Stimulated activated CD4-positive, alpha-beta T cell treated with anti-CD3 and anti-CD28 coated beads, TNF-alpha, amount 100 ng/mL, for 4 hours (primary cell): Measurements from ENCODE around the gene ASXL1.

ENCODE experiments used
- DNase-seq, 3 experiments: peaks; one replicate each; pipeline ENCODE4 v3.0.0-alpha.2; 2020; ENCODE audit warnings: low read depth in 3 of 3

Gene ASXL1

GRCh38 chr20:32480371-32481241 is 122.5 kb downstream of the ASXL1 start:
- DNase-seq = no peak

- DNase-seq = no peak
Observed at GRCh38 chr20:32481311-32482142, 123.4 kb downstream of the ASXL1 start.

- DNase-seq = no peak
Observed at GRCh38 chr20:32482143-32482441, 124.0 kb downstream of the ASXL1 start.

- no peak for DNase-seq
Observed at GRCh38 chr20:32482442-32483261, 124.5 kb downstream of the ASXL1 start.

GRCh38 chr20:32483351-32484224 is 125.5 kb downstream of the ASXL1 start:
- DNase-seq = peak; percentile 40 to 50 (median 48)

- DNase-seq = peak in 1 of 3 experiments; percentile 16
Observed at GRCh38 chr20:32484225-32484957, 126.3 kb downstream of the ASXL1 start.

GRCh38 chr20:32484958-32485769 is 127.0 kb downstream of the ASXL1 start:
- peak in 2 of 3 experiments; percentile 64 to 75 for DNase-seq

GRCh38 chr20:32485770-32486478 is 127.8 kb downstream of the ASXL1 start:
- no peak for DNase-seq

- DNase-seq = no peak
Observed at GRCh38 chr20:32487381-32487780, 129.2 kb downstream of the ASXL1 start.

- DNase-seq = no peak
Observed at GRCh38 chr20:32488066-32488838, 130.1 kb downstream of the ASXL1 start.
